DMS79 treated with DMSO at 0.1 percent for 48 hours (cell line): ENCODE data around the gene POU2AF3.
"Not testable (repeated sequence)": the region's sequence is repeated elsewhere in the genome, so short reads cannot be mapped to it uniquely, and the experiment has no call there.

Experiments used
- DNase-seq: peaks from one replicate; lab custom pipeline; 2025; lab: John Stamatoyannopoulos, UW

Gene POU2AF3, protein sequence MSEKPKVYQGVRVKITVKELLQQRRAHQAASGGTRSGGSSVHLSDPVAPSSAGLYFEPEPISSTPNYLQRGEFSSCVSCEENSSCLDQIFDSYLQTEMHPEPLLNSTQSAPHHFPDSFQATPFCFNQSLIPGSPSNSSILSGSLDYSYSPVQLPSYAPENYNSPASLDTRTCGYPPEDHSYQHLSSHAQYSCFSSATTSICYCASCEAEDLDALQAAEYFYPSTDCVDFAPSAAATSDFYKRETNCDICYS

GRCh38 chr11:111298413-111299100, at the start of gene POU2AF3:
Gene POU2AF3 (plus strand): TSS chr11:111298546. CDS start chr11:111298582, 36 bp downstream.
- no peak for DNase-seq

- DNase-seq = no peak
Observed at GRCh38 chr11:111250936-111251335, 47.4 kb upstream of the POU2AF3 start.

GRCh38 chr11:111253131-111253530, 45.2 kb upstream of the POU2AF3 start:
- no peak for DNase-seq

DNA sequence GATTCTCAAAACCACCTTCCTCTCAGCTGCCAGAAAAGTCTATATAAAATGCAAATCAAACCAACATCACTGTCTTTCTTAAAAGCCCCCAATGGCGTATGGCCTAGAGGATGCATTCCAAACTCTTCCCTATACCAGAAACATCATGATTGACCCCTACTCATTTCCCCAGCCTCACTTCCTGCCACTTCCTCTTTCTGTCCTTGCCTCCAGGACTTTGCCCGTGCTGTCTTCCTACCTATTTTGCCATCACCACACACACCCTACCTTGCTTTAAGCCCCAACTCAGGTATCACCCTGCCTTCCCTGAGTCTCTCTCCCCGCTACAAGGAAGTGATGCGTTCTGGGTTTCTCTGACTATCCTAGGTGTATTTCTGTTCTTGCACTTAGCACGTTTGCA, 44.7 kb upstream of the POU2AF3 start:
- no peak for DNase-seq

GRCh38 chr11:111258046-111258445, 40.3 kb upstream of the POU2AF3 start:
- DNase-seq = no peak

GRCh38 chr11:111259896-111260295, 38.5 kb upstream of the POU2AF3 start:
- DNase-seq = no peak

DNA sequence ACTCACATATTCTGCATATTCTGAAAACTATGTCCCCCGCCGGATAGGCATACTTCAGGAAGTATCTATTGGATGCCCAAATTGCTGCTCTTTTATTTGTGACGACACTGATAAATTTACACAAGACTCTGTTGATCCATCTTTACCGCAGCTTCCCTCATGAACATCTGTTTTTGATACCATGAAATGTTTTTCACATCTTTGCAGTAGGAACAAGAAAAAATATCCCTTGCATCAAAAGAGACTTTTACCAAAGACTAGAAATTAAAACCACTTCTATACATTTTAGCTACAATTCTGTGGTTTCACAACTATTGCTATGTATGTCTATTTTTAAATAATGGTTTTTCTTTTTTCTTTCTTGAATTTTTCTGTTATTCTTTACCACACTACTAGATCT, 37.5 kb upstream of the POU2AF3 start:
- no peak for DNase-seq

GRCh38 chr11:111264646-111265045, 33.7 kb upstream of the POU2AF3 start:
- DNase-seq = no peak

GRCh38 chr11:111265421-111265820, 32.9 kb upstream of the POU2AF3 start:
- no peak for DNase-seq

DNA sequence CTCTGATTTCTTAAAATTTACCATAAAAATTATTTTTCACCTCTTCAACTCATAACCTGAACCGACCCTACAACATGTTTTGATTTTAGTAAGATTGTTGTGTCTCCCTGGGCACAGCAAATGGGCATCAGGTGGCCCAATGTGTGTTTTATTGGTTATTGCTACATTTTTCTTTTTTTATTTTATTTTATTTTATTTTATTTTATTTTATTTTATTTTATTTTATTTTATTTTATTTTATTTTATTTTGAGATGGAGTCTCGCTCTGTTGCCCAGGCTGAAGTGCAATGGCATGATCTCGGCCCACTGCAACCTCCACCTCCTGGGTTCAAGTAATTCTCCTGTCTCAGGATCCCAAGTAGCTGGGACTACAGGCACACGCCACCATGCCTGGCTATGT, 30.0 kb upstream of the POU2AF3 start:
- not testable (repeated sequence) for DNase-seq

DNA sequence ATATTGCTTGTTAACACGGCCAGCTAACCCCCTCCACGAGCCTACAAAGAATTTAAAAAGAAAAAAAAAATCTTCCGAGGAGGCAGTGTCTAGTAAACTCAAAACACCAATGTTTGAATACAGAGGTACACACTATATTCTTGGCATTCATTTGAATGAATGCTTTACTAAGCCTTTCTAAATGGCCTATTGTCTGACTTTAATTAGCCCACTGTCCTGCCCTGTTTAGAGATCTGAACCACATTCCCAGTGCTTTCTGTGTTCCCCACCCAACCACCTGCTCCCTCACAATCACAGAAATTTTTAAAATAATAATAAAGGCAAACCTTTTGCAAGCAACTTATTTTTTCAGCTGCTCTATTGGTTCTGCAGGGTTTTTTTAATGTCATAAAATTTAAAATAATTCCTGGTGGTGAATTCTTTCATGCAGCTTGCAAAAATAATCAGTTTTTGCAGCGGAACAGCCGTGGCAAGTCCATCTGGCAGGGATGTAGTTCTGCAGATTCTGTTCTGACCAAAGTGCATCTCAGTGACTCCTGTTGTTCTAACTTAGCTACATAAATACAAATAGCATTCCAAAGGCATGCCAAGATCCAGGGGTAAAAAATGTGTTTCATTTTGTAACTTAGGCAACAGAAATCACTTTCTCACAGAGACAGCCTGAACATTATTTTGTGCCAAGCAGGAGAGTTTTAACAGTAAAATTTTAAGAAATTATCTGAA, 29.0 kb upstream of the POU2AF3 start:
- no peak for DNase-seq

DNA sequence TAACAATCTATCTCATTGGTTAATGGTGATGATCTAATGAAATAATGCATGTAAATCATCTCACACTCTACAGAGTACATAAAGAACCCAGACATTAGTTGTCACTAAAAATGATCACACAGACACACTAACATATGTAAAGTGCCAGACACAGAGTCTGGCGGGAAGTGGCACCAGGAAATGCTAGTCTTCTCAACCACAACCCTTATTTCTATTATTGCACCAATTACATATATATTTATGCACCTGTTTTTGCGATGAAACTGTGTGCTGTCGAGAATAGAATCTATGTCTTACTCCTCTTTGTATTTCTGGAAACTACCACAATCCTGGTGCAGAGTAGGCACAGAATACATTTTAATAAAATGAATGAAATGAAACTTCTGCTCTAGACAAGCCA, 25.9 kb upstream of the POU2AF3 start:
- no peak for DNase-seq

DNA sequence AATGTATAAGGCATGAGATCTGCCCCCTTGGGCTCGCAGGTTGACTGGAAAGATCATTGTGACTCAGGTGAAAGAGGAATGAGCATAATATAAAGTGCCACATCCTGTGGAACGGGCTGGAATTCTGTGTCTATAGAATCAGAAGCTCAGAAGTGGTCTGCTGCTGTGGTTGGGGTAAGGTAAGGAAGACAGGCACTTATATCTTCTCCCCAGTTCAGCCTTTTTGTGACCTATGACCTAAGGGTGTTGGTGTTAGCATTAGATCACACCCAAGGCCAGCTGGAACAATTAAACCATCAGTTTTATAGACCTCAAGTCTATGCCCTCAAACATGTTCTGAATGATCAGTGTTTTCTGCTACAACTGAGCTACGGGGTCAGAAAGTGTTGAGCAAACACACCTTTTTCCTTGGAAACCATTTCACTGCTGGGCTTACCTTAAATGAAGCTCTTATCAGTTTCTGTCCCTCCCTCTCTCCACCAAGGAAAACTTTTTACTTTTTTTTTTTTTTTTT, 15.7 kb upstream of the POU2AF3 start:
- DNase-seq = no peak

GRCh38 chr11:111283945-111284481, 14.3 kb upstream of the POU2AF3 start:
- no peak for DNase-seq

- DNase-seq = no peak
Observed at GRCh38 chr11:111285189-111286091, 12.9 kb upstream of the POU2AF3 start.

DNA sequence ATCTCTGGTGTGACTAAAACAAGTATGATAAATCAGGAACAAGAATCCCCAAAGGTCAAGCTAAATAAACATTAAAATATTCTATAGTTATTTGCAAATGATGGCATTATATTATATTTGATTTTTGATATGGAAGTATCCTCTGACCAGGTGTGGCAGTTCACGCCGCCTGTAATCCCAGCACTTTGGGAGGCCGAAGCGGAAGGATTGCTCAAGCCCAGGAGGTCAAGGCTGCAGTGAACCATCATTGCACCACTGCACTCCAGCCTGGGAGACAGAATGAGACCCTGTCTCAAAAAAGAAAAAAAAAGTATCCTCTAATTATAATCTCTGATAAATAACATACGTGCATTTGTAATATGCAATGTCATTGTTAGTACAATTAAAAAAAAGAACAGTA, 6.6 kb upstream of the POU2AF3 start:
- no peak for DNase-seq

GRCh38 chr11:111292408-111292807, 5.9 kb upstream of the POU2AF3 start:
- DNase-seq = not testable (repeated sequence)

DNA sequence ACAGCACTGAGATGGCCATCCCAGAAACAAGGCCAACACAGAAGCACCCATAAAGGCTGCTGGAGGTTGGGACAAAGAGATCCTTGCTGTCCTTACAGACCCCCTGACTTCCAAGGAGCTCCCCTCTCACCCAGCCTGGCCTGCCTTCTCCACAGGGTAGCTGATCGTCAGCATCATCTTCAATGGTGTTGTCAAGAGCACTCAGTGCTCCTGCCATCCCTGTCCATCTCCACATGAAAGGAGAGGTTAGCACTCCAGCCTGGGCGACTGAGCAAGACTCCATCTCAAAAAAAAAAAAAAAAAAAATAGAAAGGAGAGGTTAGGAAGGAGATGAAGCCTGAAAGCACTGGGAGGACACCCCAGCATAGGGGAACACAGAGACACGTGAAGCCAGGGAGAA, 2.1 kb upstream of the POU2AF3 start:
- DNase-seq = no peak

- no peak for DNase-seq
Observed at GRCh38 chr11:111297696-111298095, 650 bp upstream of the POU2AF3 start.

- no peak for DNase-seq
Observed at GRCh38 chr11:111299101-111300026, 1.0 kb downstream of the POU2AF3 start.
